Activated CD8-positive, alpha-beta memory T cell treated with anti-CD3 and anti-CD28 coated beads, Interleukin-2, amount 50 U/mL, for 4 hours (primary cell): ENCODE data around the gene UBB.

Experiments used
- DNase-seq: peaks from one replicate; pipeline ENCODE4 v3.0.0-alpha.2; 2020

UBB gene

DNA sequence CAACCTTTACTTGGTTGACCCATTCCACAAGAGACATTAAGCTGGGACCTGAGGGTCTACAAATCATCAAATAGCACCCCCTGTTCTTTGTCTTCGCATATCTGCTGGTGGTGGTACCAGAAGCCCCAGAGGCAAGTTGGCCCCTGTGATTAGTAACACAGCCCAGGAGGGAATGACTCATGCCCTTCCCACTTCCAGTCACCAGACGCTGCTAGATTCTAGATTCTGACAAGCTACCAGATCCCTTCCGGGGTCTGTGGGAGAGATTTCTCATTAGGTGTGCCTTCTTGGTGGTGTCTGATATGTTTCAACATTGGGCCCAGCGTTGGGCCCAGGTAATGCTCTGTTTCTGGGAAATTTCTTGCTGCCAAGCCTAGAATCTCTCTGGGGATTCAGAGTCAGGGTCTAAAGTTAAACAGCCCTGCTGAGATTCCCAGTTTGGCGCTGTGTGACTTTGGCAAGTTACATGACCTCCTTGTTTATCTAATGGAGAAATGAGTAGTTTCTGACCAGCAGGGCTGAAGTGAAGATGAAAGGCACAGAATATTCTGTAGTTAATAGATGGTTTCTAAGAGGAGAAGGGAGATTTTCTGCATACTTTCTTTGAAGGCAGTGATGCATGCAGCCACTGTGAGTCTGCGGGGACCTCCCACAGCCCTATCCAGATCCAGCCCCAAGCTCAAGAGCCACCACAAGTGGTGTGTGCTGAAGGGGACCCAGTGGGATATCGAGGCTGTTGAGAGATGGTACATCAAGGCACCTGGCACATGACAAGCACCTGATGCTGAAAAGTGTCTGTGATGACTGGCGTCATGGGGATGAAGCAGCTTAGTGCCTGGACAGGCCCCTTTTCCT lies 38.4 kb downstream of the UBB start:
- DNase-seq: peak; percentile 61

DNA sequence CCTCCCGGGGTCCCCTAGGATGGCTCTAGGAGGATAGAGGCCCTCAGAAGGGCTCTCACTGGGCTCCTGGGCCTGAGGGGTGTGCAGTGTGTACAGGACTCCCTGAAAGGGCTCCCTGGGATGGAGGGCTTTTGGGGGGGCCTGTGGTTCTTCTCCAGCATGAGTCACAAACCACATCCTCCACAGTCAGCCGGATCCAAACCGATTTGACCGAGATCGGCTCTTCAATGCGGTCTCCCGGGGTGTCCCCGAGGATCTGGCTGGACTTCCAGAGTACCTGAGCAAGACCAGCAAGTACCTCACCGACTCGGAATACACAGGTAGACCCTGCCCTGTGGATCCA lies 39.0 kb downstream of the UBB start:
- DNase-seq: peak; percentile 53

DNA sequence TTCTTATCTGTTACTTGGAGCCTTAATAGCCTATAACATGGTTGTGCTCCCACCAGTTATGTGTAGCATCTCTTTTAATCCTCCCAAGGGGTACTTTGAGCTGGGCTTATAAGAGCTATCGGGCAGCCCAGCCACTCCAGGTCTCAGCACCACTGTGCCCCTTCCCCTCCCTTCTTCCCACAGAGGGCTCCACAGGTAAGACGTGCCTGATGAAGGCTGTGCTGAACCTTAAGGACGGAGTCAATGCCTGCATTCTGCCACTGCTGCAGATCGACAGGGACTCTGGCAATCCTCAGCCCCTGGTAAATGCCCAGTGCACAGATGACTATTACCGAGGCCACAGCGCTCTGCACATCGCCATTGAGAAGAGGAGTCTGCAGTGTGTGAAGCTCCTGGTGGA lies 41.5 kb downstream of the UBB start:
- DNase-seq: no peak

DNA sequence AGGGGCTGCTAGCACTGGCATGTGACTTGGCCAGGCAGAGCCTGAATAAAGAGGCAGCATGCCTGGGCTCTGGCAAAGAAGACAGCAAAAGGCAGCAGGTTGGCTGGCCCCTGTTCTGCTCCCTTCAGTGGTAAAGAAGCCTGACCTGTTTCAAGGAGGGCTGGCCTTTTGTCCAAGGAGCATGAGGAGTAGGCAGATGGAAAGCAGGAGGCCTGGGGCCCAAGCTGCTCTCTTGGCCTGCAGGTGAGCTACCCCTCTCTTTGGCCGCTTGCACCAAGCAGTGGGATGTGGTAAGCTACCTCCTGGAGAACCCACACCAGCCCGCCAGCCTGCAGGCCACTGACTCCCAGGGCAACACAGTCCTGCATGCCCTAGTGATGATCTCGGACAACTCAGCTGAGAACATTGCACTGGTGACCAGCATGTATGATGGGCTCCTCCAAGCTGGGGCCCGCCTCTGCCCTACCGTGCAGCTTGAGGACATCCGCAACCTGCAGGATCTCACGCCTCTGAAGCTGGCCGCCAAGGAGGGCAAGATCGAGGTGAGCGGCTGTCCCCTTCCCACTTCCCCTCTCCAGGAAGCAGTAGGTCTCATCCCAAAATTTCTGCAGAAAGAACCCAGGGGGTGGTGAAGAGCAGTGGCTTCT lies 42.5 kb downstream of the UBB start:
- DNase-seq: no peak

DNA sequence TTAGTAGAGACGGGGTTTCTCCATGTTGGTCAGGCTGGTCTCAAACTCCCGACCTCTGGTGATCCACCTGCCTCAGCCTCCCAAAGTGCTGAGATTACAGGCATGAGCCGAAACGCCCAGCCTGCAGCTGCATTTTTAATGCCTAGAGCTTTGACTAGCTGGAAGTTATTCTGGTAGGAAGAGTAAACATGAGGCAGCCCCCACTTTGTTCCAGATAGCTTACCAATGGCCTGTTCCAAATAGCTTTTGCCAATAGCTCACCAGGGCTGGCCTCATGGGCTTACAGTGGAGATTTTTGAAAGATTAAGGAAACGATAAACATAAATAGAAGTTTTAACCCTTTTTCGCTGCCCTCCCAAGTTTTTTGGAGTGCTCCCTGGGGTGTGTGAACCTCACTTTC lies 44.3 kb downstream of the UBB start:
- no peak for DNase-seq

DNA sequence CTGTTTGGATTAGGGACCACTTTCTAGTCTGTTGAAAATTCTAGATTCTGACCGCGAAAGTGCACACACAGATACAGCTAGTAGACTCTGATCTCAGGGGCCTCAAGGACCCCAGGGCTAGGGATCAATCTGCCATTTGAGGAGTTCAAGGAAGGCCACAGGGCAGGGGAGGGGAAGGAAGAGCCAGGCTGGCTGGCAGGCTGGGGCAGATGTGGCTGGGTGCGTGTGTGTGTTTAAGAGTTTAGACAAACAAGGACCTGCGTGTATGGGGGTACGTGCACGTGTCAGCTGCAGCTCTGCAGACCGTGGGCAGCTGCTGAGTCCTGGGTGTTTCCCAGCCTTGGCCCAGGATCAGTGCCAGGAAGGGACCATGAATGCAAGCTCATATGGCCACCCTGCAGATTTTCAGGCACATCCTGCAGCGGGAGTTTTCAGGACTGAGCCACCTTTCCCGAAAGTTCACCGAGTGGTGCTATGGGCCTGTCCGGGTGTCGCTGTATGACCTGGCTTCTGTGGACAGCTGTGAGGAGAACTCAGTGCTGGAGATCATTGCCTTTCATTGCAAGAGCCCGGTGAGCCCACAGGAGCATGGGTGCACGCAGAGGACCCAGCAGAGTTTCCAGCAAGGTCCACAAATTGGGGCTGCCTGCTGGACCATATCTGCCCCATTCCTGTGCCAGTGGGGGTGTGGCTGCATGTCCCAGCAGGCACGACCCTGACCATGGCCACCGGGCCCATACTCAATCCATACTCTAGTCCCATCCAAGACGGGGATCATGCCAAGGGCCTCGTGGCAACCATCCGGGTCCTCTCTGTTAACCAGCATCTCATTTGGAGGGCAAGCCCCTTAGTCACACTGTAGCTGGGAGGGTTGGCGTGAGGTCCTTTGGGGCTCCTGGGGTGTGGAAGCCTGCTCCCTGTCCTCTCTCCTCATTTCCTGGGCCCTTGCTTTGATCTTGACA lies 45.1 kb downstream of the UBB start:
- DNase-seq: no peak

DNA sequence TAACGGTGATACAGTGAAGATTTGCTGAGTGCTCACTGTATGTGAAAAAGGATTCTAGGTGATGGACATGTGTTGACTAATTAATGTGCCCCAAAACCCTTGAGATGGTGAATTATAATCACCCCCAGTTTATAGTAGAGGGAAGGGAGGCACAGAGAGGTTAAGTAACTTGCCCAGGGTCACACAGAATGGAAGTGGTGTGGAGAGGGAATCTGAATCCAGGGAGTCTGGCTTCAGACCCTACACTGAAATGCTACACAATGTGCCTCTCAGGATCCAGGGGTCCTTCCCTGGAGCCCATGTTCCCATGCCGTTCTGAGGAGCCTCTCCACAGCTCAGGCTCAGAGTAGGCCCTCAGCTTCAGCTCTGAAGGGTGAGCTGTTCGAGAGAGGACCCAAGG lies 46.1 kb downstream of the UBB start:
- DNase-seq: no peak

DNA sequence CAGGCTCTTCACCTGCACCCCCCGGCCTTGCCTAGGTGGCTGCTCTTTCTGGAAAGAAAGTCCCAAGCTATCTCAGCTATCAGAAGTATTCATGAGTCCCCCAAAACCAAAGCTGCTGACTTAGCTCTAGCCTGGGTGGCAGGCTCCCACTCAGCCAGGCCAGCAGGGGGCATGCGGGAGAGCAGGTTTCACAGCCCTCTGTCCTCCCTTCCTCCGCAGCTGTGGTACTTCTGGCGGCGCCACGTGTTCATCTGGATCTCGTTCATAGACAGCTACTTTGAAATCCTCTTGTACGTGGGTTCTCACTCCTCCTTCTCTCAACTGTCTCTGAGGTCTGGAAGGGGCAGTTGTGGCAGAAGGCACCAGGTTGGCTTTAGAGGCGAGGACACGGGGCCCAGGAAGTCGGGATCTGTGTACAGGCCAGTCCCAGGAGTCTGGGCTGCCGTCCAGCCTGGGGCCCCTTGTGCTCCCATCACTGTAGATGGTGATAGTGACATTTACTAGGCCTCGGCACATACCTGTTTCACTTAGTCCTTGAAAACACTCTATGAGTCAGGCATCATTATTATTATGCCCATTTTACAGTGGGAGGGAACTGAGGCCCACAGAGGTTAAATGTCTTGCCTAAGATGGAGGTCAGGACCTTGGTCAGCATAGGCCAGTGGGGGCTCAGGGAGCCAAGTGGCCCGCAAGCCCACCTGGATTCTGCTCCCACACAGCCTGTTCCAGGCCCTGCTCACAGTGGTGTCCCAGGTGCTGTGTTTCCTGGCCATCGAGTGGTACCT lies 47.4 kb downstream of the UBB start:
- DNase-seq: peak; percentile 60

DNA sequence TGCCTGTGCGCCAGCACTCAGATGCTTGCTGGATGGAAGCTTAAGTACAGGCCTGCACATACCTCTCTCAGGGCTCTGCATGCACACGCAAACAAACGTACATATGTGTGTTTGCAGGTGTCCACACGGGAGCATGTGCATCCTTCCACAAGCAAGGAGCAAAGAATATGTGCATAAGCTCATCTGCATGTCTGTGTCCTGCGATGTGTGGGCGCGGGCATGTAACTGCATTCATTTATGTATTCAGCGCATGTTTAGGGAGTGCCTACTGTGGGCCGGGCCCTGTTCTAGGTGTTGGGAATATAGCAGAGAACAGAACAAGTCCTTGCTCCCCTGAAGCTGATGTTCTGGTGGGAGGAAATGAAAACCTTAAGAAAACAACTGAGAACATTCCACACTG lies 48.2 kb downstream of the UBB start:
- no peak for DNase-seq

DNA sequence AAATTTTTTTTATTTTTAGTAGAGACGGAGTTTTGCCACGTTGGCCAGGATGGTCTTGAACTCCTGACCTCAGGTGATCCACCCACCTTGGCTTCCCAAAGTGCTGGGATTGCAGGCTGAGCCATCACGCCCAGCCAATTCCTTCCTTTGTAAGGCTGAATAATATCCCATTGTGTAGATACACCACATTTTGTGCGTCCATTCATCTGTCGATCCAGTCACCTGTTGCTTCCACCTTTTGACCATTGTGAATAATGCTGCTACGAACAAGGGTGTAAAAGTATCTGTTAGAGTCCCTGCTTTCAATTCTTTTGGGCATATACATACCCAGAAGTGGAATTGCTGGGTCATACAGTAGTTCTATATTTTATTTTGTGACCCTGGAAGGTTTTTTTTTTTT lies 49.8 kb downstream of the UBB start:
- no peak for DNase-seq

DNA sequence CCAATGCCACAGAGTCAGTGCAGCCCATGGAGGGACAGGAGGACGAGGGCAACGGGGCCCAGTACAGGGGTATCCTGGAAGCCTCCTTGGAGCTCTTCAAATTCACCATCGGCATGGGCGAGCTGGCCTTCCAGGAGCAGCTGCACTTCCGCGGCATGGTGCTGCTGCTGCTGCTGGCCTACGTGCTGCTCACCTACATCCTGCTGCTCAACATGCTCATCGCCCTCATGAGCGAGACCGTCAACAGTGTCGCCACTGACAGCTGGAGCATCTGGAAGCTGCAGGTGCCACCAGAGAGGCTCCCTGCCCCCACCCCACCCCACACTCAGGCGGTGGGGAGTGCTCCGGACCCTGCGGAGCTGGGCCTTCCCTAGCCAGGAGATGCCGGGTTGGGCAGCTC lies 51.1 kb downstream of the UBB start:
- no peak for DNase-seq
